Activated T-helper 1 cell treated with Interleukin-2 at 50 U/mL for 16 hours (primary cell): ENCODE measurements around the gene MTG1.
"Not testable (repeated sequence)": the region's sequence is repeated elsewhere in the genome, so short reads cannot be mapped to it uniquely, and the experiment has no call there.

ENCODE experiments used
- DNase-seq: peaks from one replicate; pipeline ENCODE4 v3.0.0-alpha.2; 2020; ENCODE audit warnings: low read depth

Gene MTG1

GRCh38 chr10:133424102-133424501 lies 30.1 kb downstream of the MTG1 start:
- DNase-seq = not testable (repeated sequence)

GRCh38 chr10:133424601-133425000 lies 30.6 kb downstream of the MTG1 start, which contains the start of gene SPRN:
SPRN (minus strand) TSS chr10:133424625; CDS start chr10:133423681, 944 bp downstream.
- not testable (repeated sequence) for DNase-seq

GRCh38 chr10:133429571-133429970 lies 35.6 kb downstream of the MTG1 start:
- DNase-seq = not testable (repeated sequence)

- not testable (repeated sequence) for DNase-seq
Observed at GRCh38 chr10:133431888-133432613, 38.1 kb downstream of the MTG1 start.

GRCh38 chr10:133432789-133433188 lies 38.8 kb downstream of the MTG1 start:
- not testable (repeated sequence) for DNase-seq

- no peak for DNase-seq
Observed at GRCh38 chr10:133438711-133439273, 44.8 kb downstream of the MTG1 start.

GRCh38 chr10:133439517-133440461 lies 45.8 kb downstream of the MTG1 start:
- no peak for DNase-seq

- no peak for DNase-seq
Observed at GRCh38 chr10:133440633-133441285, 46.8 kb downstream of the MTG1 start.

GRCh38 chr10:133441356-133441755 lies 47.4 kb downstream of the MTG1 start:
- not testable (repeated sequence) for DNase-seq

GRCh38 chr10:133441780-133442179 lies 47.8 kb downstream of the MTG1 start:
- DNase-seq = no peak

- no peak for DNase-seq
Observed at GRCh38 chr10:133442191-133442966, 48.4 kb downstream of the MTG1 start.

- no peak for DNase-seq
Observed at GRCh38 chr10:133442967-133443924, 49.3 kb downstream of the MTG1 start.

GRCh38 chr10:133444342-133445267 lies 50.6 kb downstream of the MTG1 start:
- no peak for DNase-seq

GRCh38 chr10:133445268-133445732 lies 51.3 kb downstream of the MTG1 start:
- no peak for DNase-seq

- DNase-seq = no peak
Observed at GRCh38 chr10:133445751-133446708, 52.1 kb downstream of the MTG1 start.

GRCh38 chr10:133446979-133447378 lies 53.0 kb downstream of the MTG1 start:
- no peak for DNase-seq

GRCh38 chr10:133448120-133448519 lies 54.2 kb downstream of the MTG1 start:
- no peak for DNase-seq

GRCh38 chr10:133451346-133451745 lies 57.4 kb downstream of the MTG1 start:
- DNase-seq = no peak
